Effector CD4-positive, alpha-beta T cell (primary cell): ENCODE measurements around the gene CORO2A.

Experiments
- DNase-seq: peaks from one replicate; pipeline ENCODE4 v3.0.0-alpha.2; 2020
- total RNA-seq: gene quantifications from one replicate; lab custom pipeline; 2026; lab: John Stamatoyannopoulos, UW

Gene CORO2A, protein sequence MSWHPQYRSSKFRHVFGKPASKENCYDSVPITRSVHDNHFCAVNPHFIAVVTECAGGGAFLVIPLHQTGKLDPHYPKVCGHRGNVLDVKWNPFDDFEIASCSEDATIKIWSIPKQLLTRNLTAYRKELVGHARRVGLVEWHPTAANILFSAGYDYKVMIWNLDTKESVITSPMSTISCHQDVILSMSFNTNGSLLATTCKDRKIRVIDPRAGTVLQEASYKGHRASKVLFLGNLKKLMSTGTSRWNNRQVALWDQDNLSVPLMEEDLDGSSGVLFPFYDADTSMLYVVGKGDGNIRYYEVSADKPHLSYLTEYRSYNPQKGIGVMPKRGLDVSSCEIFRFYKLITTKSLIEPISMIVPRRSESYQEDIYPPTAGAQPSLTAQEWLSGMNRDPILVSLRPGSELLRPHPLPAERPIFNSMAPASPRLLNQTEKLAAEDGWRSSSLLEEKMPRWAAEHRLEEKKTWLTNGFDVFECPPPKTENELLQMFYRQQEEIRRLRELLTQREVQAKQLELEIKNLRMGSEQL
- total RNA-seq, result 35.8 reads per million, percentile 60 among the genes with 10 or more reads in this experiment

DNA sequence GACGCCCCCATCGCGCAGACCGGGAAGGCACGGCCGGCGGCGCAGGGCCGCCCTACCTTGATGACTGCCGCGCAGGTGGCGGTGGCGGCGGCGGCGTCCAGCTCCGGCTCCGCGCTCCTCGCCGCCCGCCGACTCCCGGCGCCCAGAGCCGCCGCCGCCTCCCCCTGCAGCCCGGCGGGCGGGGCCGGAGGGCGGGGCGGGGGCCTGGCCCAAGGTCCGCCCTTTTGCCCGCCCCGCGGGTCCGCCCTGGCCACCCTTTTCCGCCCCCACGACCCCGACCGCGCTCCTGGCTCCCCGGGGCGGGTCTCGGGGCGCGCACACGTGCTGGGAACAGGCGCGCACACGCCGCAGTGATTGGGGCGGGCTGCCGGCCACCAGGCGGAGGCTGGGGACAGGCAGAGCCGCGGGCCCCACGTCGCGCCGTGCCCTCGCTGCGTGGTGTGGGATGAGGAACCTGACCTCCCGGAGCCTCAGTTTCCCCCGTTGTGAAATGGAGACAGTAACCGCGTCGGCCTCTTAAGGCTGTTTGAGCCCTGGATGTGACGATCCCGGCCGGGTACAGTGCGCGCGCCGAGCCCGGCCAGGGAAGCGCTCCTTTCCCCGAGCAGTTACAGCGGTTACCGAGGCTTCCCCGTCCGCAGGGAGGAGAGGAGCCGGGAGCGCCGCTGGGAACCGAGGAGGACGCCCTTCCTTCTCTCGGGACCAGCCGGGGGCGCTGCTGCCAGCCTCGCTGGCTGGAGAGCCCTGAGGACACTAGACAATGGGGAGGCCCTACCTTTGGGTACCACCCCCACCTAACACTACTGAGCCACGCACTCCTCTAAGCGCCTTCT is at the start of gene CORO2A:
TSS of gene CORO2A (minus strand) at position 135 of the 833 bp plus-strand sequence. CDS start 34,977 bp downstream, outside the sequence.
- DNase-seq, result peak; percentile 57

GRCh38 chr9:98241357-98242300 is 49.2 kb upstream of the CORO2A start:
- no peak for DNase-seq

GRCh38 chr9:98240475-98240874 is 48.0 kb upstream of the CORO2A start:
- DNase-seq, result no peak

GRCh38 chr9:98236901-98237487 is 44.6 kb upstream of the CORO2A start:
- DNase-seq, result no peak

- no peak for DNase-seq
Measured at GRCh38 chr9:98235126-98235525, 42.7 kb upstream of the CORO2A start.

DNA sequence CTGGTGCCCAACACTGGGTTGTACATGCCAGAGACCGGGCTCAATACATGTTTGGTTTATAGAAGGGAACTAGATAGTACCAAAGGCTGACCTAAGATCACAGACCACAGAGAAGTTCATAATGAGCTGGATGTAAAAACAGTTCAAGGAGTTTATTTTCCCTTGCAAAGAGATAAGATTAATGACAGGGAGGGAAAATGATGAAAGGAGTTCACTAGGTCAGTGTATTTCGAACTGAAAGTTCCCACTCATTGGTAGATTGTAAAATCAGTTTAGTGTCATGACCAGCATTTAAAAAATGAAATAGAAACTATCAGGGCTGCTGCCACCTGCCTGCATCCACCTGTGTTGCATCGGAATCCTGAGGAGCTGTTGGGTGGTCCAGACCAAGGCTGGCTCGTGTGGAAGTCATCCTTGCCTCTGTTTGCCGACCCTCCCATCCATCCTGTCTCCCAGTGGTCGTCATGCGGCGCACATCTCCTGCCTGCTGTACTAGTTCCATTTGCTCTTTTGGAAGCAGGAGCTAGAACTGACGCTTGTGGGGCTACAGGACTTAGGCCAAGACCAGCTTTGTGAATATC is 41.9 kb upstream of the CORO2A start:
- DNase-seq, result no peak

- no peak for DNase-seq
Measured at GRCh38 chr9:98232926-98233325, 40.5 kb upstream of the CORO2A start.

GRCh38 chr9:98231770-98232478 is 39.5 kb upstream of the CORO2A start:
- DNase-seq, result no peak

- DNase-seq, result no peak
Measured at GRCh38 chr9:98230789-98231188, 38.4 kb upstream of the CORO2A start.

GRCh38 chr9:98230304-98230703 is 37.9 kb upstream of the CORO2A start:
- DNase-seq, result no peak

- no peak for DNase-seq
Measured at GRCh38 chr9:98229620-98230019, 37.2 kb upstream of the CORO2A start.

DNA sequence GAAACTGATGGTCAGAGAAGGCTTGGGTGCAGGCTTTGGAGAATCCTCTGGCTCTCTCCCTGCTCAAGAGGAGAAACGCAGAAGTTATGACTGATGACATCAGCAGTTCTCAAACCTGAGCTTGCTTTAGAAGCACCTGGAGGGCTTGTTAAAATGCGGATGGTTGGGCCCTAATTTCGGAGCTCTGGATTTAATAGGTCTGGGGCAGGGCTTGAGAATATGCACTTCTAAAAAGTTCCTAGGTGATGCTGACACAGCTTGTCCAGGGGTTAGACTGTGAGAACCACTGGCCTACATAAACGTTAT is 36.6 kb upstream of the CORO2A start:
- no peak for DNase-seq

- DNase-seq, result no peak
Measured at GRCh38 chr9:98228392-98229089, 36.1 kb upstream of the CORO2A start.

GRCh38 chr9:98227883-98228282 is 35.4 kb upstream of the CORO2A start:
- DNase-seq, result no peak

DNA sequence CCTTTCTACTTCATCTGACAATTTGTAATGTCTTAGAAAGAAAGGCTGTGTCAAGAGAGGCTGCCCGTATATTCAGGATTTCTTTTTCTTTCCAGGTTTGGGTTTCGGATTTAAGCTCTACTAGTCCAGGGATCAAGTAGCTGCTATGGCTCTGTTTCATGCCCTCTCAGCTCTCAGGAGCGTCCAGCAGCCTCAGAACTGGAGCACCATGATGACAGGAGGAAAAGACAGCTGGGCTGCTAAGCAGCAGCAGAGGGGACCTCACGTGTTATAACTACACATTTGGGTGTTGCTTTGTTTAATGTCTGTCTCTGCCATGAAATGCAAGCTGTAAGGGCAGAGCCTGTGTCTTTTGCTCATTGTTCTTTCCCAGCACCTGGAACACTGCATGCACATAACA is 34.5 kb upstream of the CORO2A start:
- DNase-seq, result no peak

- DNase-seq, result no peak
Measured at GRCh38 chr9:98226516-98226915, 34.1 kb upstream of the CORO2A start.

- DNase-seq, result no peak
Measured at GRCh38 chr9:98225015-98225442, 32.6 kb upstream of the CORO2A start.

- no peak for DNase-seq
Measured at GRCh38 chr9:98222885-98223691, 30.7 kb upstream of the CORO2A start.

DNA sequence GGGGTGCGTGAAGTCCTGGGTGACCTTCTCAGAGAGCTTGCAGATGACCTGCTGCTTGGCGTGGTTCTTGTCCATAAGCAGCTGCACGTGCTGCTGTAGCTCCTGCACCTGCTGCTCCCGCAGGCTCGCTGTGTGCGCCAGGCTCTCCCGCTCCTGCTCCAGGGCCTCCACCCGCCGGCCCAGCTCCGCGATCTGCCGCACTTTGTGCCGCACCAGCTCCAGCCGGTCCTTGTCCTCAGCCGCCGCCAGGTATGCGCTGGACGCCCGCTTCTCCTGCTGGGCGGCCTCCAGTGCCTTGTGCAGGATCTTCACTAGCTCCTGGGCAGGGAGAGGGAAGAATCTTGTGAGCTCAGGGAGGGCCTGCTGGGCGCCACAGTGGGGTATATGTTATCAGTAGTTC is 28.5 kb upstream of the CORO2A start:
- DNase-seq, result no peak
